ENCODE measurements around the gene SLC12A3.
A peak's percentile ranks its signal among the peaks of the same experiment; 100 is the strongest.
"Not testable (repeated sequence)": the region's sequence is repeated elsewhere in the genome, so short reads cannot be mapped to it uniquely, and the experiment has no call there.

Gene SLC12A3

GRCh38 chr16:56852401-56852730 lies 12.6 kb upstream of the SLC12A3 start:
- no peak for TF ChIP-seq POLR2A (IDR thresholded peaks at IDR 0.05; ENCODE audit: low read length)
- no peak for TF ChIP-seq GATA1 (IDR thresholded peaks at IDR 0.05; ENCODE audit: low read depth, low read length)
- no peak for DNase-seq

DNA sequence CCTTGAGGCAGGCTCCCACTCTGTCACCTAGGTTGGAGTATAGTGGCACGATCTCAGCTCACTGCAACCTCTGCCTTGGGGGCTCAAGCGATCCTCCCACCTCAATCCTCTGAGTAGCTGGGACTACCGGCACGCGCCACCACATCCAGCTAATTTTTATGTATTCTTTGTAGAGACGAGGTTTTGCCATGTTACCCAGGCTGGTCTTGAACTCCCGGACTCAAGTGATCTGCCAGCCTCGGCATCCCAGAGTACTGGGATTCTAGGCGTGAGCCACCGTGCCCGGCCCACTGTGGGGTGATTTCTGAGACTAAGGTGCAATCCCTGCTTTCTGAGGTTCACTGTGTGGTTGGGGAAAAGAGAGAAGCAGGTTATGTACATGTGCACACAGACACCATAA lies 12.0 kb upstream of the SLC12A3 start:
- TF ChIP-seq POLR2A (IDR thresholded peaks at IDR 0.05; ENCODE audit: low read length) (no peak), GATA1 (IDR thresholded peaks at IDR 0.05; ENCODE audit: low read depth, low read length) (no peak)
- DNase-seq = no peak

- DNase-seq = no peak
- TF ChIP-seq GATA1 (IDR thresholded peaks at IDR 0.05; ENCODE audit: low read depth, low read length) (no peak), POLR2A (IDR thresholded peaks at IDR 0.05; ENCODE audit: low read length) (no peak)
Measured at GRCh38 chr16:56855201-56855600, 9.8 kb upstream of the SLC12A3 start.

GRCh38 chr16:56855946-56856345 lies 9.1 kb upstream of the SLC12A3 start:
- no peak for DNase-seq
- no peak for TF ChIP-seq GATA1 (IDR thresholded peaks at IDR 0.05; ENCODE audit: low read depth, low read length)
- TF ChIP-seq POLR2A (IDR thresholded peaks at IDR 0.05; ENCODE audit: low read length) = no peak

GRCh38 chr16:56856876-56857447 lies 8.0 kb upstream of the SLC12A3 start:
- TF ChIP-seq POLR2A (IDR thresholded peaks at IDR 0.05; ENCODE audit: low read length) = no peak
- no peak for TF ChIP-seq GATA1 (IDR thresholded peaks at IDR 0.05; ENCODE audit: low read depth, low read length)
- DNase-seq = no peak

- DNase-seq = no peak
- TF ChIP-seq POLR2A (IDR thresholded peaks at IDR 0.05; ENCODE audit: low read length) = no peak
- no peak for TF ChIP-seq GATA1 (IDR thresholded peaks at IDR 0.05; ENCODE audit: low read depth, low read length)
Measured at GRCh38 chr16:56858374-56858773, 6.6 kb upstream of the SLC12A3 start.

GRCh38 chr16:56859636-56860035 lies 5.4 kb upstream of the SLC12A3 start:
- TF ChIP-seq GATA1 (IDR thresholded peaks at IDR 0.05; ENCODE audit: low read depth, low read length) (no peak), POLR2A (IDR thresholded peaks at IDR 0.05; ENCODE audit: low read length) (no peak)
- no peak for DNase-seq

- DNase-seq = no peak
- TF ChIP-seq GATA1 (IDR thresholded peaks at IDR 0.05; ENCODE audit: low read depth, low read length) (no peak), POLR2A (IDR thresholded peaks at IDR 0.05; ENCODE audit: low read length) (no peak)
Measured at GRCh38 chr16:56860226-56861020, 4.6 kb upstream of the SLC12A3 start.

GRCh38 chr16:56861092-56861610 lies 3.9 kb upstream of the SLC12A3 start:
- TF ChIP-seq GATA1 (IDR thresholded peaks at IDR 0.05; ENCODE audit: low read depth, low read length) = no peak
- TF ChIP-seq POLR2A (IDR thresholded peaks at IDR 0.05; ENCODE audit: low read length) = no peak
- peak; percentile 14 to 72 for DNase-seq

GRCh38 chr16:56861756-56862155 lies 3.3 kb upstream of the SLC12A3 start:
- no peak for DNase-seq
- TF ChIP-seq GATA1 (IDR thresholded peaks at IDR 0.05; ENCODE audit: low read depth, low read length) (no peak), POLR2A (IDR thresholded peaks at IDR 0.05; ENCODE audit: low read length) (no peak)

DNA sequence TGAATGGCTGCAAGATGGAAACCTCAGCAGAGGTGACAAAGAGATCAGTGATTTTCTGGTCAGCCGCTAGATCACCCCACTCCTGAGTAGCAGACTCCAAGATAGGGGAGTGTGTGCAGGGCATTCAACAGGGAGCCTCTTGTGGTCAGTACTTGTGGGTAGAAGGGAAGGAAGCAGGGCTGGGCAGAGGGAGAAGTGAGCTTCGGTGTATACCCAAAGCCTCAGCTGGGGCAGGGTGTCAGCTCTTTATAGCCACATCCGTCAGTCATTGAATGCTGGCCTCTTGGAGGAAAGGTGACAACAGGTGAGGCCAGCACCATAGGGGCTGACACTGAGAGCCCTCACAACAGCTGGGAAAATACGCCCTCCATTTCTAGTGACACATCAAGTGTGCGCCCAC lies 2.2 kb upstream of the SLC12A3 start:
- no peak for DNase-seq
- TF ChIP-seq POLR2A (IDR thresholded peaks at IDR 0.05; ENCODE audit: low read length) = no peak
- no peak for TF ChIP-seq GATA1 (IDR thresholded peaks at IDR 0.05; ENCODE audit: low read depth, low read length)

- DNase-seq = no peak
- no peak for TF ChIP-seq GATA1 (IDR thresholded peaks at IDR 0.05; ENCODE audit: low read depth, low read length)
Measured at GRCh38 chr16:56865394-56866062, 521 bp downstream of the SLC12A3 start.

- TF ChIP-seq GATA1 (IDR thresholded peaks at IDR 0.05; ENCODE audit: low read depth, low read length) = no peak
- TF ChIP-seq POLR2A (IDR thresholded peaks at IDR 0.05; ENCODE audit: low read length) = no peak
- peak; percentile 43 to 65 for DNase-seq
Measured at GRCh38 chr16:56866955-56867830, 2.2 kb downstream of the SLC12A3 start.

GRCh38 chr16:56868175-56868574 lies 3.2 kb downstream of the SLC12A3 start:
- TF ChIP-seq GATA1 (IDR thresholded peaks at IDR 0.05; ENCODE audit: low read depth, low read length) = no peak
- TF ChIP-seq POLR2A (IDR thresholded peaks at IDR 0.05; ENCODE audit: low read length) = no peak
- DNase-seq = no peak

DNA sequence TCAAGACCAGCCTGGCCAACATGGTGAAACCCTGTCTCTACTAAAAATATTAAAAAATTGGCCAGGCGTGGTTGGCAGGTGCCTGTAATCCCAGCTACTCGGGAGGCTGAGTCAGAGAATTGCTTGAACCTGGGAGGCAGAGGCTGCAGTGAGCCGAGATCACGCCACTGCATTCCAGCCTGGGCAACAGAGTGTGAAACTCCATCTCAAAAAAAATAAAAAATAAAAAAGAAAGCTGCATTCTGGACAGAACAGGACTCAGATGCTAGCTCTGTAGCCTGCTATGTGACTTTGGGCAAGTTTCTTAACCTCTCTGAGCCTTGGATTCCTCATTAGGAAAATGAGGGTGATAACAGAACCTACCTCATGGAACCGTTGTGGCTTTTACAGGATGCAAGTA lies 3.8 kb downstream of the SLC12A3 start:
- not testable (repeated sequence) for DNase-seq

Measured in erythroblast (primary cell).